Colonic mucosa (tissue), 4 donors: ENCODE measurements around the gene ADH5. TPM values are rescaled to one million over a fixed set of nuclear protein-coding genes. Genes with fewer than 3 reads are reported as not detected.
A peak's percentile ranks its signal among the peaks of the same experiment; 100 is the strongest.
"Not testable (repeated sequence)": the region's sequence is repeated elsewhere in the genome, so short reads cannot be mapped to it uniquely, and the experiment has no call there.

ENCODE experiments used
- DNase-seq: peaks from one replicate; pipeline ENCODE4 v3.0.0-alpha.2; 2020
- H3K27ac ChIP-seq: fragments of 200-600 bp; one replicate; pipeline ENCODE4 v1.8.0; 2021
- H3K27me3 ChIP-seq: fragments of 200-600 bp; one replicate; pipeline ENCODE4 v1.8.0; 2021
- H3K36me3 ChIP-seq: fragments of 200-600 bp; one replicate; pipeline ENCODE4 v1.8.0; 2021
- H3K4me1 ChIP-seq: fragments of 200-600 bp; one replicate; pipeline ENCODE4 v1.8.0; 2021; ENCODE audit warnings: mild to moderate bottlenecking
- H3K4me3 ChIP-seq: fragments of 200-600 bp; one replicate; pipeline ENCODE4 v1.8.0; 2021
- H3K9ac ChIP-seq, 2 donors: one replicate each; pipeline ENCODE4 v1.7.0; 2013; ENCODE audit warnings: control low read depth in 2 of 2, low read depth in 2 of 2, low read length in 2 of 2
- H3K9me3 ChIP-seq: fragments of 200-600 bp; one replicate; pipeline ENCODE4 v1.8.0; 2021
- intact Hi-C: fragments of 100-400 bp; cut with DNase I; formaldehyde crosslinking; loops from one replicate; pipeline ENCODE4 v1.14.1; 2022
- total RNA-seq, 2 donors: library from RNA; stranded (reverse); fragmentation: NEBNext Ultra II Directional in 1 of 2; extraction: Animal tissue kit (Norgen Biotek cat#: 25700) in 1 of 2; gene quantifications; one replicate each; pipeline ENCODE4 v1.2.1, GENCODE V29; 2021
- TF ChIP-seq, protein P1 (sequence below): fragments of 200-600 bp; IDR thresholded peaks from one replicate; pipeline ENCODE4 v1.8.0; 2022; ENCODE audit warnings: antibody characterized with exemption, mild to moderate bottlenecking
- donor health status: healthy.
- donor health status: DM: no; HTN: no; CAD: no.
- donor health status: DM: no; HTN: no; CAD: no.

ADH5 gene
- total RNA-seq, 2 donors from 2014 or later, result 165 to 240 TPM

DNA sequence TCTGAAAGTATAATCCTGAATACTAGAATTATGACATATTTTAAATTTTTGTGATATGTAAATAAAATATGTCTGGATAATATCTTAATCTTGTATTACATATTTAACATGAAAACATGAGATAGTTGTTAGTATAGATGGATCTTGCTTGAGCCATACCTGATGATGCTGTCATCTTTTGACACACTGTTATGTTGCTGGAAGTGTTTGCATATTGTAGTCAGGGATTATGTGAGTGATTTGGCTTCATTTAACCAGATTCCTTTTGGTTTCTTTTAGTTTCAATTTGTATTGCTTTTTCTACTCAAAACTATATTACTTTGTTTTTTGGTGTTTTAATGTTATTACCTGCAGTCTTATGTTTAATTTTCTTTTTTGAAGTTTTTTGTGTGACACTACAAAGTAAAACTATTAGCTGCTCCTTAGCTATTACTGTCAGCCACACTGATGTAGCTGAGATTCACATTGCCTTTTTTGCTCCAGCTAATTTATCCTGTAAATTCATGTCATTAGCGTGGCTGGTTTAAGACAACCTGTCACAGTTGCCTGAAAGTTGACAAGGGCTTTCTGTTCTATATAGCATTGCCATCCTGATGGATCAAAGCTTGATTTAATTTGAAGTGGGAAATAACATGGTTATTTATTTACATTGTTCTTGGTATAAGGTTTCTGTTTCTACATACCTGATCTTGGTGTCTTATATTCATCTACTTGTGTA lies 59.4 kb downstream of the ADH5 start:
- TF ChIP-seq, protein P1, sequence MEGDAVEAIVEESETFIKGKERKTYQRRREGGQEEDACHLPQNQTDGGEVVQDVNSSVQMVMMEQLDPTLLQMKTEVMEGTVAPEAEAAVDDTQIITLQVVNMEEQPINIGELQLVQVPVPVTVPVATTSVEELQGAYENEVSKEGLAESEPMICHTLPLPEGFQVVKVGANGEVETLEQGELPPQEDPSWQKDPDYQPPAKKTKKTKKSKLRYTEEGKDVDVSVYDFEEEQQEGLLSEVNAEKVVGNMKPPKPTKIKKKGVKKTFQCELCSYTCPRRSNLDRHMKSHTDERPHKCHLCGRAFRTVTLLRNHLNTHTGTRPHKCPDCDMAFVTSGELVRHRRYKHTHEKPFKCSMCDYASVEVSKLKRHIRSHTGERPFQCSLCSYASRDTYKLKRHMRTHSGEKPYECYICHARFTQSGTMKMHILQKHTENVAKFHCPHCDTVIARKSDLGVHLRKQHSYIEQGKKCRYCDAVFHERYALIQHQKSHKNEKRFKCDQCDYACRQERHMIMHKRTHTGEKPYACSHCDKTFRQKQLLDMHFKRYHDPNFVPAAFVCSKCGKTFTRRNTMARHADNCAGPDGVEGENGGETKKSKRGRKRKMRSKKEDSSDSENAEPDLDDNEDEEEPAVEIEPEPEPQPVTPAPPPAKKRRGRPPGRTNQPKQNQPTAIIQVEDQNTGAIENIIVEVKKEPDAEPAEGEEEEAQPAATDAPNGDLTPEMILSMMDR, result no peak
- H3K27ac ChIP-seq, result no peak overlapping the region

GRCh38 chr4:99028187-99028586 lies 60.4 kb downstream of the ADH5 start:
- Histone ChIP-seq H3K27ac (no peak overlapping the region), H3K9me3 (no peaks in the 10 kb centered on the region), H3K27me3 (no peaks in the 10 kb centered on the region), H3K36me3 (no peaks in the 10 kb centered on the region), H3K9ac (no peak overlapping the region), H3K4me1 (peaks cover 7% of the 10 kb centered on the region), H3K4me3 (no peak overlapping the region)
- TF ChIP-seq, protein P1, result no peak
- intact Hi-C loops, result no loop called here
- no peak for DNase-seq

More for the DNA sequence above, 59.4 kb downstream of the ADH5 start:
- no peak for DNase-seq
- no peaks in the 10 kb centered on the region for H3K36me3 ChIP-seq
- H3K9me3 ChIP-seq, result no peaks in the 10 kb centered on the region
- H3K27me3 ChIP-seq, result no peaks in the 10 kb centered on the region
- peaks cover 5% of the 10 kb centered on the region for H3K4me1 ChIP-seq
- no peak overlapping the region for H3K4me3 ChIP-seq
- intact Hi-C loops, result no loop called here
- no peak overlapping the region for H3K9ac ChIP-seq

- Histone ChIP-seq H3K4me3 (no peak overlapping the region), H3K9ac (no peak overlapping the region), H3K4me1 (peaks cover 14% of the 10 kb centered on the region), H3K36me3 (no peaks in the 10 kb centered on the region), H3K27me3 (no peaks in the 10 kb centered on the region), H3K27ac (no peak overlapping the region), H3K9me3 (no peaks in the 10 kb centered on the region)
- intact Hi-C loops, result no loop called here
- TF ChIP-seq, protein P1, result no peak
- peak; percentile 23 for DNase-seq
Observed at GRCh38 chr4:99027304-99027703, 61.3 kb downstream of the ADH5 start.

- H3K27ac ChIP-seq, result no peak overlapping the region
- H3K4me1 ChIP-seq, result peaks cover 14% of the 10 kb centered on the region
- no peak overlapping the region for H3K9ac ChIP-seq
- no peaks in the 10 kb centered on the region for H3K9me3 ChIP-seq
- H3K27me3 ChIP-seq, result no peaks in the 10 kb centered on the region
- intact Hi-C loops, result no loop called here
- TF ChIP-seq, protein P1, result no peak
- no peak for DNase-seq
- no peaks in the 10 kb centered on the region for H3K36me3 ChIP-seq
- no peak overlapping the region for H3K4me3 ChIP-seq
Observed at GRCh38 chr4:99025506-99025905, 63.1 kb downstream of the ADH5 start.

GRCh38 chr4:99024481-99025275 lies 63.9 kb downstream of the ADH5 start:
- TF ChIP-seq, protein P1, result no peak
- Histone ChIP-seq H3K4me3 (no peak overlapping the region), H3K4me1 (peaks cover 14% of the 10 kb centered on the region), H3K36me3 (no peaks in the 10 kb centered on the region), H3K27ac (peak overlapping the region; percentile 3), H3K9ac (peak overlapping the region in 1 of 2 donors; percentile 52), H3K9me3 (no peaks in the 10 kb centered on the region), H3K27me3 (no peaks in the 10 kb centered on the region)
- intact Hi-C loops, result no loop called here
- DNase-seq, result peak; percentile 67

- H3K9ac ChIP-seq, result peak overlapping the region in 1 of 2 donors; percentile 52
- peak; percentile 87 for DNase-seq
- H3K27me3 ChIP-seq, intact Hi-C loops, H3K36me3 ChIP-seq, H3K4me3 ChIP-seq, H3K9me3 ChIP-seq: not testable (repeated sequence)
- H3K27ac ChIP-seq, result peak overlapping the region; percentile 47
- H3K4me1 ChIP-seq, result peaks cover 14% of the 10 kb centered on the region
Observed at GRCh38 chr4:99023800-99024251, 64.8 kb downstream of the ADH5 start.
